Psoas muscle (tissue), 8 donors: ENCODE results near the gene CRTC3. TPM values are rescaled to one million over a fixed set of nuclear protein-coding genes. Genes with fewer than 3 reads are reported as not detected.

ENCODE experiments used
- ATAC-seq, 4 donors: fragments of 200-7000 bp; cut with Tn5 transposase; one replicate each; pipeline ENCODE4 v1.9.1; 2020; ENCODE audit warnings: moderate library complexity in 3 of 4, mild to moderate bottlenecking in 2 of 4
- DNase-seq, 2 donors: peaks; one replicate each; pipeline ENCODE4 v3.0.0-alpha.2; 2020
- H3K27ac ChIP-seq: fragments of 200-600 bp; one replicate; pipeline ENCODE4 v1.8.0; 2022
- H3K27me3 ChIP-seq, 3 donors: fragments of 200-600 bp in 1 of 3; one replicate each; pipeline versions ENCODE4 v1.6.1 to v1.8.0; 2013 to 2022; ENCODE audit warnings: low read length in 2 of 3, mild to moderate bottlenecking in 2 of 3, moderate library complexity in 1 of 3; ENCODE audit not compliant: insufficient read depth in 3 of 3
- H3K36me3 ChIP-seq, 2 donors: fragments of 200-600 bp in 1 of 2; one replicate each; pipeline versions ENCODE4 v1.6.1 to v1.8.0; 2013 to 2022; ENCODE audit warnings: low read depth in 1 of 2, mild to moderate bottlenecking in 1 of 2, moderate library complexity in 1 of 2; ENCODE audit not compliant: insufficient read depth in 1 of 2
- H3K4me1 ChIP-seq: fragments of 200-600 bp; one replicate; pipeline ENCODE4 v1.8.0; 2022
- H3K4me3 ChIP-seq: fragments of 200-600 bp; one replicate; pipeline ENCODE4 v1.8.0; 2022; ENCODE audit warnings: mild to moderate bottlenecking
- H3K9me3 ChIP-seq: fragments of 200-600 bp; one replicate; pipeline ENCODE4 v1.8.0; 2022
- CTCF ChIP-seq: fragments of 200-600 bp; IDR thresholded peaks from one replicate; pipeline ENCODE4 v1.8.0; 2022; ENCODE audit warnings: antibody characterized with exemption
- WGBS, 3 donors: extraction: QIAGEN DNeasy Blood & Tissue Kit; methylation state at CpG; one replicate each; pipeline versions ENCODE4 v1.1.6 to v1.1.7; 2013; 5-methylcytosine and 5-hydroxymethylcytosine counted together
- intact Hi-C, 2 donors: fragments of 100-400 bp; cut with DNase I; formaldehyde crosslinking; loops; one replicate each; pipeline versions ENCODE4 v1.11.0 to v1.14.2; 2022
- polyA plus RNA-seq, 3 donors: library from polyadenylated mRNA; stranded (reverse); fragments of 200-250 nt; gene quantifications; one replicate each; pipeline ENCODE4 v1.2.3, GENCODE V29; 2013
- total RNA-seq, 4 donors: library from RNA; stranded (reverse); fragmentation: NEBNext Ultra II Directional in 2 of 4; extraction: Animal tissue kit (Norgen Biotek cat#: 25700) in 2 of 4; gene quantifications; one replicate each; pipeline versions ENCODE4 v1.2.1 to v1.2.4, GENCODE V29; 2021 to 2023
- donor health status: healthy with polysubstance abuse.
- donor health status: DM: no; HTN: no; CAD: no; lungs with moderate emphysema.
- donor health status: Bipolar disorder and iron deficiency.
- donor health status: healthy.
- donor health status: DM: yes; HTN: yes; CAD: no.
- donor health status: DM: no; HTN: no; CAD: no.
- donor health status: DM: no; HTN: no; CAD: no.
- donor health status: DM: yes; HTN: yes; CAD: no.

CRTC3 gene
- total and polyA plus RNA-seq, 7 donors = 6.9 to 30.8 (median 15.3) TPM

GRCh38 chr15:90617668-90618097 is 88.0 kb downstream of the CRTC3 start:
- Histone ChIP-seq H3K36me3 (peaks cover 0 to 79% of the 10 kb centered on the region in 2 donors), H3K4me1 (peaks cover 4% of the 10 kb centered on the region), H3K27me3 (no peaks in the 10 kb centered on the region), H3K27ac (peak overlapping the region; percentile 20), H3K4me3 (no peak overlapping the region), H3K9me3 (no peaks in the 10 kb centered on the region)
- WGBS, 3 donors = 41 to 70% (median 51%) methylated on average over 7 of the region's 7 CpGs
- intact Hi-C loops = no loop called here
- ATAC-seq (peak; percentile 23 to 91 (median 72)), DNase-seq (peak in 1 of 2 donors; percentile 76)
- no peak for TF ChIP-seq CTCF

- Histone ChIP-seq H3K4me1 (peaks cover 7% of the 10 kb centered on the region), H3K9me3 (no peaks in the 10 kb centered on the region), H3K4me3 (no peak overlapping the region), H3K27me3 (no peaks in the 10 kb centered on the region), H3K27ac (peak overlapping the region; percentile 20), H3K36me3 (peaks cover 0 to 73% of the 10 kb centered on the region in 2 donors)
- DNase-seq (no peak), ATAC-seq (peak in 2 of 4 donors; percentile 21 to 43)
- no peak for TF ChIP-seq CTCF
- WGBS, 3 donors = 79 to 84% (median 82%) methylated on average over 4 of the region's 4 CpGs
- intact Hi-C loops = no loop called here
Observed at GRCh38 chr15:90618330-90619125, 88.8 kb downstream of the CRTC3 start.

GRCh38 chr15:90619468-90619867 is 89.7 kb downstream of the CRTC3 start:
- intact Hi-C loops = no loop called here
- ATAC-seq (no peak), DNase-seq (no peak)
- TF ChIP-seq CTCF = no peak
- no peak overlapping the region for H3K27ac ChIP-seq
- H3K4me1 ChIP-seq = peaks cover 16% of the 10 kb centered on the region
- H3K9me3 ChIP-seq = no peaks in the 10 kb centered on the region
- peaks cover 0 to 65% of the 10 kb centered on the region in 2 donors for H3K36me3 ChIP-seq
- no peak overlapping the region for H3K4me3 ChIP-seq
- H3K27me3 ChIP-seq = no peaks in the 10 kb centered on the region
- 88 to 91% (median 91%) methylated on average over 9 of the region's 9 CpGs for WGBS, 3 donors

- TF ChIP-seq CTCF = no peak
- no peak overlapping the region for H3K4me3 ChIP-seq
- H3K4me1 ChIP-seq = peaks cover 20% of the 10 kb centered on the region
- WGBS, 3 donors = 79 to 93% (median 89%) methylated on average over 5 of the region's 5 CpGs
- no peak for ATAC-seq
- H3K27me3 ChIP-seq = no peaks in the 10 kb centered on the region
- intact Hi-C loops = no loop called here
- peaks cover 0 to 61% of the 10 kb centered on the region in 2 donors for H3K36me3 ChIP-seq
- no peak overlapping the region for H3K27ac ChIP-seq
- no peaks in the 10 kb centered on the region for H3K9me3 ChIP-seq
- no peak for DNase-seq
Observed at GRCh38 chr15:90619939-90620338, 90.2 kb downstream of the CRTC3 start.
